Activated CD8-positive, alpha-beta T cell treated with anti-CD3 and anti-CD28 coated beads, Interleukin-2, amount 10 ng/mL, durations not matched to agents 7 days and 5 days (primary cell): Measurements from ENCODE around the gene LRMDA. TPM values are rescaled to one million over a fixed set of nuclear protein-coding genes. Genes with fewer than 3 reads are reported as not detected.

Source experiments
- ATAC-seq: fragments of 150-1000 bp; cut with Tn5 transposase; one replicate; pipeline ENCODE4 v1.10.0; 2021; ENCODE audit warnings: moderate library complexity
- CTCF ChIA-PET: fragments of 350-600 bp; sonication (Branson Sonifier 250); formaldehyde crosslinking; loops from one replicate; lab custom pipeline; 2021; ENCODE audit warnings: antibody characterized with exemption; lab: Charles Lee
- POLR2A ChIA-PET: fragments of 350-600 bp; sonication (Branson Sonifier 250); formaldehyde crosslinking; loops from one replicate; lab custom pipeline; 2021; ENCODE audit warnings: antibody characterized with exemption; lab: Charles Lee
- DNase-seq: peaks from one replicate; pipeline ENCODE4 v3.0.0-alpha.2; 2020
- H3K27ac Mint-ChIP-seq: one replicate; pipeline ENCODE4 v1.8.0; 2021; ENCODE audit warnings: mild to moderate bottlenecking, mixed read lengths
- H3K27me3 Mint-ChIP-seq: one replicate; pipeline ENCODE4 v1.8.0; 2021; ENCODE audit warnings: low read depth, mixed read lengths
- H3K36me3 Mint-ChIP-seq: one replicate; pipeline ENCODE4 v1.8.0; 2021; ENCODE audit warnings: low read depth, mixed read lengths
- H3K4me1 Mint-ChIP-seq: one replicate; pipeline ENCODE4 v1.8.0; 2021; ENCODE audit warnings: low read depth, mixed read lengths
- H3K4me3 Mint-ChIP-seq: one replicate; pipeline ENCODE4 v1.8.0; 2021; ENCODE audit warnings: mild to moderate bottlenecking, mixed read lengths
- H3K9me3 Mint-ChIP-seq: one replicate; pipeline ENCODE4 v1.8.0; 2022; ENCODE audit warnings: mixed read lengths; ENCODE audit not compliant: insufficient read depth
- total RNA-seq, 2 experiments: library from RNA; stranded (reverse); gene quantifications; one replicate each; pipeline ENCODE4 v1.2.3, GENCODE V29; 2021

The LRMDA gene
- total RNA-seq, 2 experiments from 2014 or later: not detected

GRCh38 chr10:76311752-76312636 is 880.6 kb downstream of the LRMDA start:
- DNase-seq (no peak), ATAC-seq (no peak)
- H3K4me1 Mint-ChIP-seq: no peaks in the 10 kb centered on the region
- H3K27me3 Mint-ChIP-seq: no peaks in the 10 kb centered on the region
- POLR2A ChIA-PET: interaction anchor here (1.0 kb wide), 1 partner anchor 10 kb away, joined by 3 read pairs; no protein-coding TSS in a partner anchor
- H3K36me3 Mint-ChIP-seq: no peaks in the 10 kb centered on the region
- CTCF ChIA-PET: no interaction called here
- no peak overlapping the region for H3K27ac Mint-ChIP-seq
- no peaks in the 10 kb centered on the region for H3K9me3 Mint-ChIP-seq
- no peak overlapping the region for H3K4me3 Mint-ChIP-seq

DNA sequence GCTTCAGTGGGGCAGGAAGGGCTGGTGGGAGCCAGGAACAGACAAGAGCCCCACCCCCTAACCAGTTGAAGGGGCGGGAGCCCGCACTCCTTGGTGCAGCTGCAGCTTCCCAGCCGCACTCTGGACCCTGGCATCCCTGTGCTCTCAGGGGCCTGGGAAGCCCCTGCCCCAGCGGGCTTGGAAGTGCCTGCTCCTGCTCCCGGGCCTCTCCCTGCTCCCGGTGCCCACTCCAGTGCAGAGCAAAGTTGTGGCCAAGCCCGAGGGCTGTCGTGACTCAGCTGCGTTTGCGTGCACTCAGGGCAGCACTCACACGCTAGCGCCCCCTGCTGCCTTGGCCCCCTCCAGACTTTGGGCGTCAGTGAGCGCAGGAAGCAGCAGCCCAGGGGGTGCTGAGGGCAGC is 883.8 kb downstream of the LRMDA start:
- DNase-seq: no peak
- Mint-ChIP-seq H3K9me3 (no peaks in the 10 kb centered on the region), H3K4me3 (no peak overlapping the region), H3K36me3 (no peaks in the 10 kb centered on the region), H3K27ac (no peak overlapping the region), H3K27me3 (no peaks in the 10 kb centered on the region), H3K4me1 (no peaks in the 10 kb centered on the region)
- POLR2A ChIA-PET: no interaction called here
- CTCF ChIA-PET: no interaction called here
- no peak for ATAC-seq

DNA sequence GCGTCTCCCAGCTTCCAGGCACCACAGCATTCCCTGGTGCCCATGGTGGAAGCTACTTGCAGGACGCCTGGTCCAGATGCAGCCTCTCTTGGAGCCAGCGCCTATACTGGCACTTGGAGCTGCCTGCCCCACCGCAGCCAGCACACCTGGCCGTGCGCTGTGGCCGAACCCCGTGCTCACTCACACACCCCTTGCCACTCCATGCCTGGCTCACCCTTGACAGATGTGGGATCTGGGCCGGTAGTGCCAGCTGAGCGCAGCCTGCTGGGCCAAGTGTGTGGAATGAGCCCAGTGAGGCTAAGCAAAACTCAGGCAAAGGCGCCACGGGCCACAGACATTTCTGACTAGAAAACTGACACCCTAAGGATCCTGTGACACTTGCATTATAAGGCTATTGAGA is 884.8 kb downstream of the LRMDA start:
- ATAC-seq: no peak
- DNase-seq: no peak
- POLR2A ChIA-PET: no interaction called here
- Mint-ChIP-seq H3K27ac (no peak overlapping the region), H3K27me3 (no peaks in the 10 kb centered on the region), H3K4me3 (no peak overlapping the region), H3K9me3 (no peaks in the 10 kb centered on the region), H3K4me1 (no peaks in the 10 kb centered on the region), H3K36me3 (no peaks in the 10 kb centered on the region)
- CTCF ChIA-PET: no interaction called here

- DNase-seq (no peak), ATAC-seq (no peak)
- Mint-ChIP-seq H3K27me3 (no peaks in the 10 kb centered on the region), H3K4me3 (no peak overlapping the region), H3K27ac (no peak overlapping the region), H3K4me1 (no peaks in the 10 kb centered on the region), H3K9me3 (no peaks in the 10 kb centered on the region), H3K36me3 (no peaks in the 10 kb centered on the region)
- CTCF ChIA-PET: no interaction called here
- POLR2A ChIA-PET: no interaction called here
Measured at GRCh38 chr10:76317078-76317477, 885.7 kb downstream of the LRMDA start.

DNA sequence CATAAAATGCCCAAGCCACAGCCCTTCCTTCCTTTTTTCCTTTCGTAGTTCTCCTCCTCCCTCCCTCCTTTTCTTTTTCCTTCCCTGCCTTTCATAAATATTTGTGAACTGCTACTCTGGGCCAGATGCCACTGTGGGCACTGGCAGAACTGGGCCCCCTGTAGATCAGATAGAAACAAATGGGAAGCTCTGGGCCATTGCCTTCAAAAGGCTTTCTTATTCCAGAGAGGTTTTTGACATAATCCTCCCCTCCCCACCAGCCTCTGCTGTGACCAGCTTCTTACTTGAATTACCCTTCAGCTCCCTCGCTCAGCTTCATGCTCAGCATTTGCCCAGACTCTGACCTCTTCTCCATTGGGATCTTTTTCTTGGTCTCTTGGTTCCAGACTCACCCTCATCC is 886.8 kb downstream of the LRMDA start:
- CTCF ChIA-PET: no interaction called here
- Mint-ChIP-seq H3K27me3 (no peaks in the 10 kb centered on the region), H3K4me3 (no peak overlapping the region), H3K9me3 (no peaks in the 10 kb centered on the region), H3K27ac (no peak overlapping the region), H3K4me1 (no peaks in the 10 kb centered on the region), H3K36me3 (no peaks in the 10 kb centered on the region)
- ATAC-seq (no peak), DNase-seq (no peak)
- POLR2A ChIA-PET: no interaction called here

DNA sequence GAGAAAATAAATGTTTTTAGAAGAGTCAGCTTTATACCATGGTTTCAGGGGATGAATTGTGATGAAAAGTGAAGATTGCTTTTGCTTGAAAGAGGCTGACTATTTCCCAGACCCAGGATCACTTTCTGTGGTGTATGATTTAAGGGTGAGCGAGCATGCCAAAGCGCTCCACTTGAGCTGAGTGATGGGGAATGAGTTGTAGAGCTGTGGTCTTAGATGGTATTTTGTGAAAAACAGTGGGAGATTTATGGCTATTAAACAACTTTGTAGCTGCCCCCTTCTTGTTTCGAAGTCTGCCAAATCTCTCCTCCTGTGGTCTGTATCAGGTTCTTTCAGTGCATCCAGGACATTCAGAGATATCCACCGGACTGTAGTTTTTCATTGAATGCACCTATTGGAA is 888.2 kb downstream of the LRMDA start:
- no peaks in the 10 kb centered on the region for H3K4me1 Mint-ChIP-seq
- DNase-seq: no peak
- no peak overlapping the region for H3K4me3 Mint-ChIP-seq
- H3K9me3 Mint-ChIP-seq: no peaks in the 10 kb centered on the region
- H3K27ac Mint-ChIP-seq: no peak overlapping the region
- CTCF ChIA-PET: no interaction called here
- no peak for ATAC-seq
- POLR2A ChIA-PET: no interaction called here
- H3K27me3 Mint-ChIP-seq: no peaks in the 10 kb centered on the region
- no peaks in the 10 kb centered on the region for H3K36me3 Mint-ChIP-seq

- Mint-ChIP-seq H3K36me3 (no peaks in the 10 kb centered on the region), H3K27ac (no peak overlapping the region), H3K4me1 (no peaks in the 10 kb centered on the region), H3K9me3 (no peaks in the 10 kb centered on the region), H3K4me3 (no peak overlapping the region), H3K27me3 (no peaks in the 10 kb centered on the region)
- no peak for ATAC-seq
- CTCF ChIA-PET: no interaction called here
- no peak for DNase-seq
- POLR2A ChIA-PET: no interaction called here
Measured at GRCh38 chr10:76324283-76324682, 892.9 kb downstream of the LRMDA start.

DNA sequence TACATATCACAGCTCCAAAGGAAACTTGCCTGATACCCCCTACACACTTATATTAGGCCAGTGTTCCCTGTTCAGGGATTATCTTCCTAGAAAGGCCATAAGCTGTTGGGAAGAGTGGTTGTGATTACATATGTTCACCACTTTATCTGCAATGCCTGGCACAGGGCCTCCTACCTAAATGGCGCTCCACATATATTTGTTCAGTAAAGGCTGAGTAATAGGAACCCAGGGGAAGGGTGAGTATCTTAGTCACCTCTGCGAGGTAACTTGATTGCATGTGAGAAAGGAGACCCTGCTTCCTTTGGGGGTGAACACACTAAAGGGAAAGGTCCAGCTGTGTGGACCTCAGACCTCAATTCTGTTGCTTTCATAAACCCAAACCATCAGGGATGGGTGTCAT is 896.0 kb downstream of the LRMDA start:
- no peaks in the 10 kb centered on the region for H3K27me3 Mint-ChIP-seq
- H3K4me1 Mint-ChIP-seq: no peaks in the 10 kb centered on the region
- no peak overlapping the region for H3K27ac Mint-ChIP-seq

DNA sequence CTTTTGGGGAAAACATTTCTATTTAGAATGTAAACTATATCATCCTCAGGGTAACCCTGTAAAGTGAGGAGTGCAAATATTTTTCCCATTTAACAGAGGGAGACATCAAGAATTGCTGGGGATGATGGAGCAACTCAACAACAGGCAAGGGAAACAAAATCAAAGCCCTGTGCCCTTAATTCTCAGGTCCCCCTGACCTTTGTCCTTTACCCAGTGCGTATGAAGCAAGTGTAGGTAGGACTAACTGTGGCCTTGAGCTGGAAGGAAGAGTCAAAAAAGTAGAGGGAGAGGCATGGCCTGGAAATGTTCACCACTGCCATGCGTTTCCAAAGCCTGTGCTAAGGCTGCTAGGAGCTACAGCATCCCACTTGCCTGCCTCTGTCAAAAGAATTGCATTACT is 896.9 kb downstream of the LRMDA start:
- CTCF ChIA-PET: no interaction called here
- DNase-seq (no peak), ATAC-seq (no peak)
- POLR2A ChIA-PET: no interaction called here
- no peaks in the 10 kb centered on the region for H3K4me1 Mint-ChIP-seq
- H3K4me3 Mint-ChIP-seq: no peak overlapping the region
- no peak overlapping the region for H3K27ac Mint-ChIP-seq
- no peaks in the 10 kb centered on the region for H3K9me3 Mint-ChIP-seq
- H3K27me3 Mint-ChIP-seq: no peaks in the 10 kb centered on the region
- H3K36me3 Mint-ChIP-seq: no peaks in the 10 kb centered on the region

More for the DNA sequence above, 896.0 kb downstream of the LRMDA start:
- DNase-seq (no peak), ATAC-seq (no peak)
- Mint-ChIP-seq H3K4me3 (no peak overlapping the region), H3K9me3 (no peaks in the 10 kb centered on the region), H3K36me3 (no peaks in the 10 kb centered on the region)
- POLR2A ChIA-PET: no interaction called here
- CTCF ChIA-PET: no interaction called here

DNA sequence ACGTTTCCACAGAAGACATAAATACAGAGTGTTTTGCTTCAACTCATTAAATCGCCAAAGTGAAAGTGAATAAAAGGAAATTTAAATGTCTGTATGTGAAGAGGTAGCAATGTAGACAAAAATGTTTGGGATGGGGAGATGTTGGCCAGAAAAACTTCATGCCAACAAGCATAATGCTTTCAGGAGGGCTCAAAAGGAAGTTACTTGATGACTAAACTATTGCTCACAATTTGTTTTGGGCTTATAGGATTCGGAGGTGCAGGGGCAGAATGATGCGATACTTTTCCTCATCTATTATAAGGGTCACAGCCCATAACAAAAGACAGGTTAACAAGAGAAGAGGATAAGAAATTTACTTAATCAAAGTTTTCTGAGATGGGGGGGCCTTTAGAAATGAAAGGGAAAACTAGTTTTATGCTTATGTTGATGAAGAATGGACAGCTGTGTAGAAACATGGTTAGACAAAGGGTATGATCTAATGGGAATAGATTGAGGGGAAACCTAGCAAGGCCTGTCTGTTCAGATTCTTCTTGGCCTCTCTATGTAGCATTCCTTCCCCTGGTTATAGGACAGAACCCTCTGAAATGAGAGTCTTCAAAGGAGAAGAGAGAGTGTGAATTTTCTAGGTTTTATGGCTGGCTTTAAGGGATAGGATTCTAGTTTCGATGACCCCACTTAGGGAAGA is 898.6 kb downstream of the LRMDA start:
- Mint-ChIP-seq H3K4me1 (no peaks in the 10 kb centered on the region), H3K4me3 (no peak overlapping the region), H3K27me3 (no peaks in the 10 kb centered on the region), H3K27ac (no peak overlapping the region), H3K9me3 (no peaks in the 10 kb centered on the region), H3K36me3 (no peaks in the 10 kb centered on the region)
- ChIA-PET POLR2A (no interaction called here), CTCF (no interaction called here)
- no peak for ATAC-seq
- no peak for DNase-seq

GRCh38 chr10:76331742-76332141 is 900.3 kb downstream of the LRMDA start:
- H3K4me3 Mint-ChIP-seq: no peak overlapping the region
- no peaks in the 10 kb centered on the region for H3K36me3 Mint-ChIP-seq
- ChIA-PET CTCF (no interaction called here), POLR2A (no interaction called here)
- no peaks in the 10 kb centered on the region for H3K27me3 Mint-ChIP-seq
- ATAC-seq: no peak
- no peak overlapping the region for H3K27ac Mint-ChIP-seq
- no peaks in the 10 kb centered on the region for H3K4me1 Mint-ChIP-seq
- no peaks in the 10 kb centered on the region for H3K9me3 Mint-ChIP-seq
- no peak for DNase-seq

GRCh38 chr10:76333326-76333725 is 901.9 kb downstream of the LRMDA start:
- no peaks in the 10 kb centered on the region for H3K9me3 Mint-ChIP-seq
- H3K27ac Mint-ChIP-seq: no peak overlapping the region
- H3K27me3 Mint-ChIP-seq: no peaks in the 10 kb centered on the region
- no peaks in the 10 kb centered on the region for H3K36me3 Mint-ChIP-seq
- POLR2A ChIA-PET: no interaction called here
- DNase-seq: no peak
- CTCF ChIA-PET: no interaction called here
- ATAC-seq: no peak
- no peak overlapping the region for H3K4me3 Mint-ChIP-seq
- no peaks in the 10 kb centered on the region for H3K4me1 Mint-ChIP-seq
